CD4-positive, alpha-beta T cell treated with Interleukin-10 for 1 hour (primary cell): Measurements from ENCODE around the gene GGA1.
"Not testable (repeated sequence)": the region's sequence is repeated elsewhere in the genome, so short reads cannot be mapped to it uniquely, and the experiment has no call there.

Experiments
- DNase-seq: peaks from one replicate; pipeline ENCODE4 v3.0.0-alpha.2; 2020

Gene GGA1

GRCh38 chr22:37610153-37610475 lies 1.5 kb downstream of the GGA1 start:
- not testable (repeated sequence) for DNase-seq

- no peak for DNase-seq
These were observed 2.0 kb downstream of the GGA1 start for GRCh38 chr22:37610480-37611129.

GRCh38 chr22:37611207-37611606 lies 2.6 kb downstream of the GGA1 start:
- DNase-seq: no peak

- DNase-seq: no peak
These were observed 7.8 kb downstream of the GGA1 start for GRCh38 chr22:37616201-37617083.

- no peak for DNase-seq
These were observed 8.8 kb downstream of the GGA1 start for GRCh38 chr22:37617431-37617830.

GRCh38 chr22:37618072-37618656 lies 9.5 kb downstream of the GGA1 start:
- DNase-seq: no peak

- no peak for DNase-seq
These were observed 10.0 kb downstream of the GGA1 start for GRCh38 chr22:37618674-37619073.

- no peak for DNase-seq
These were observed 11.4 kb downstream of the GGA1 start for GRCh38 chr22:37619991-37620390.

GRCh38 chr22:37621352-37621860 lies 12.8 kb downstream of the GGA1 start:
- DNase-seq: no peak

GRCh38 chr22:37623075-37624016 lies 14.7 kb downstream of the GGA1 start:
- DNase-seq: peak; percentile 83

- no peak for DNase-seq
These were observed 15.4 kb downstream of the GGA1 start for GRCh38 chr22:37624017-37624365.

GRCh38 chr22:37624876-37625275 lies 16.2 kb downstream of the GGA1 start:
- no peak for DNase-seq

GRCh38 chr22:37625737-37626136 lies 17.1 kb downstream of the GGA1 start:
- DNase-seq: no peak

GRCh38 chr22:37626144-37626543 lies 17.5 kb downstream of the GGA1 start:
- no peak for DNase-seq

- no peak for DNase-seq
These were observed 18.0 kb downstream of the GGA1 start for GRCh38 chr22:37626556-37627075.

- no peak for DNase-seq
These were observed 18.5 kb downstream of the GGA1 start for GRCh38 chr22:37627121-37627520.

GRCh38 chr22:37627545-37627944 lies 18.9 kb downstream of the GGA1 start:
- peak; percentile 61 for DNase-seq

- no peak for DNase-seq
These were observed 20.2 kb downstream of the GGA1 start for GRCh38 chr22:37628830-37629229.

- no peak for DNase-seq
These were observed 21.3 kb downstream of the GGA1 start for GRCh38 chr22:37629928-37630327.

- no peak for DNase-seq
These were observed 22.3 kb downstream of the GGA1 start for GRCh38 chr22:37630839-37631435.

- DNase-seq: peak; percentile 47
These were observed 23.0 kb downstream of the GGA1 start for GRCh38 chr22:37631448-37632173.
